GM18858 (cell line): ENCODE data around the gene CAMSAP1.

Experiments
- ATAC-seq: cut with Tn5 transposase; IDR thresholded peaks from one replicate; pipeline ENCODE4 v1.9.1; 2021; ENCODE audit not compliant: unreplicated experiment

The CAMSAP1 gene

DNA sequence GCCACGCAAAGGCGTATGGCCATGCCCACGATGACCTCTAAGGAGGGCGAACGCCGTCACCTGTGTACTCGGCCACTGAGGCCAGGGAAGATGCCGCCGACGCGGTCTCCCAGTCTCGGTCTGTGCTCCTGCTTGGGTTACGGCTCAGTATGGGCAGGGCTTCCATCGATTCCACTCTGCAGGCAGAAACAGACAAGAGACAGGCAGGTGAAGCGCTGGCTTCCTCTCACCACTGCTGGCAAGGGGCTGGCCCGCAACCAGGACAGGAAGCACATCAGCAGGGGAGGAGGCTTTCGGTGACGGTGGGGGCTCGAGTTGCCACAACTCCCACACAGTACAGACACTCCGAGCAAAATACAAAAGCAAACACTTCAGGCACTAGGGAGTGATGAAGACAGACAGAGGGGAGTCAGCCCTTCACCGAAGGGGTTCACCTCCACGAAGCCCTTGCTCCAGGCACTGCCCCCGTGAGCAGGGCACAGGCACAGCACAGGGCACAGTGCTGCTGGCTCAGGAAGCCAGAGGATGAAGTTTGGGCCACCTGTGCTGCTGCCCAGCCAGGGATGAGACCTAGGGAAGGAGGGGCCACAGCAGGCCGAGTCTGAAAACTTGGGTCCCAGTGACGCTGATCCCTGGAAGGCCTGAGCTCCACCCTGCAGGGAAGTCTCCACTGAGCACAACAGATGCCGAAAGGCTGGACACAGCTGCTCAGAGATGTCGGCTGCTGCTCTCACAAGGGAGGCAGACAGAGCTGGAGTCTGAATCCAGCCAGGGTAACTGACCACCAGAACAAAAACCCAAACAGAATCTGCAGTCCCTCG, 91.3 kb downstream of the CAMSAP1 start:
- no peak for ATAC-seq

DNA sequence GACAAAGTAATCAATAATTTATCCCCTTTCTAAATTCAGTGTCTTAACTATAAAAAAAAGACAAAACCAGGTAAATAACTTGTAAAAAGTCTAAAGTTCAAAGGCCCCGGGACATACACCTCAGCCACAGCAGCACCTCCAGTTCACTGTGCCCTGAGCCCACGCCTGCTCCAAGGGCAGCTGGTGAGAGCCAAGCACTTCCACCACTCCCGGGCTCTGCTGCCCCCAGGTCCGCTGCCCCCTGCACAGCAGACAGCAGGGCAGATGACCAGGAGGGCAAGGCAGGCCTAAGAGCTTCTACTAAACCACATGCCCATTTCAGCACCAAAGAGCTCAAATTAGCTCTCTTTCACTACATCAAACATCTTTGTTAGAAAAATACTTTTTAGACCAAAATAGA, 91.9 kb downstream of the CAMSAP1 start:
- ATAC-seq: no peak

DNA sequence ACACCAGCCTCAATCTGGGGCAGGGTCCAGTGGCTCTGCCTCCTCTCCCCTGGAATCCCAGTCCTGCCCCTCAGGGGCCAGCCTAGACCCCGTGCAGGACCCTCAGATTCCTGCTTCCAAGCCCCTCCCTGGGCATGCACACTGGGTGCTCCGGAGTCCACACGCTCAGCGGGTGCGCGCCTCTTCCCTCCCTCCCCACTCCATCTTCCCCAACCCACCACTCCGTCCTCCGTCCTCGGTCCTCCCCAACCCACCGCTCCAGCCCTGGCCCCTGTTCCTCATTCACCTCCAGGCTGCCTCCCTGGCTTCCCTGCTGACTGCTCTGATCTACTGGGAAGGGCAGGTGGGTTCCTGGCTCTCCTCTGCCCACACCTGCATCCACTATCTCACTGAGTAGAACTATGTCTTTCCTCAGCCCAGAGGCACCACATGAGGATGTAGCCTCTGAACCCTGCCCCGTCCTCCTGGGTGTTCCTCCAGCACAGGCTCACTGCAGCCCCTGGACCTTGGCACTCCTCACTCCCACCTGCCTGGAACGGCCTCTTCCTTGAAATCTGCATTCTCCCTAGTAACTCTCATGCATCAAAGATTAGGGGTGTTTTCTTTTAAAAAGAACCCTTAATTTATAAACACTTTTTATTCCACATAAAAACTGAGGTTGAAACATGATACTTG, 92.8 kb downstream of the CAMSAP1 start:
- no peak for ATAC-seq

DNA sequence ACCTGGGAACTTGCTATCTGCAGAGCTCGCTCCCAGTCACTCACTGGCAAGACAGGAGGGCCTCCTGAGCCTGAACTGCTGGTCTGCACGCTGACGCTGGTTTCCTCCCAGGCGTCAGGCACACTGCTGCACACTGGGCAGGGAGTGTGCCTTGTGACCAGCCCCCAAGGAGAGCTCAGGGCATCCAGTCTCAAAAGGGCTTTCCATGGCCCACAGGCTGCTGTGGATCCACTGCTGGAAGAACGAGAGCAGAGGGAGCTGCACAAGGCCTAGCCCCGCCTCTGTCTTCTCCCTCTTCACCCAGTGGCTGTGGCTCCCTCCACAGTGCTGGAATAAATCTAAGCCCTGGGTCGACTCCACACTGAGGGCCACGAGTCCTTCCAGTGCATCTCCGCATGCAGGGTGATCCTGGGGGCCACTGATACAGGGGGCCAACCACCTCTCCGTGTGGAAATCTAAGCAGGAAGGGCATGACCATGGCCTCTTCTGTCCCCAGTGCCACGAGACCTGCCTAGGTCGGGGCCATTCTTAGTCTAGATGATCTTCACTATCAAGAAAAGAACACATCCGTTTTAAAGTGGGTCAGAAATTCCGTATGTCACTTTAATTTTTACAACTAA, 93.6 kb downstream of the CAMSAP1 start:
- ATAC-seq: no peak

DNA sequence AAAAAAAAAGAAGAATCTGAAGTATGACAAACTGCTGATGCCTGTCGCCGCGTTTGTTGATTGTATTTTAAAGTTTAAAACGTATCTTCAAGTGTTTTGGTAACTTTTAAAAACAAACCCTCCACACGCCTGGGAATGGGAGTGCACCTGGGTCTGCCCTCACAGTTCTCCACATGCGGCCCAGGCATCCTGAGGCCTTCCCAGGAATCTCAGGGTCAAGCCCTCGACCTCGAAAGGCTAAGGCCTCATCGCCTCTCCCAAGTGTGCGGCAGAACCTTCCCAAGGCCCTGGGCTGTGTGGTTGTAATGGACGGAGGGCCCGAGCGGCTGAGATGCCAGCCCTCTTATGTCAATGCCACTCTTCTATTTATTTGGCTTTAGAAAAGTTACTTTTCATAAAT, 94.4 kb downstream of the CAMSAP1 start:
- ATAC-seq: no peak

DNA sequence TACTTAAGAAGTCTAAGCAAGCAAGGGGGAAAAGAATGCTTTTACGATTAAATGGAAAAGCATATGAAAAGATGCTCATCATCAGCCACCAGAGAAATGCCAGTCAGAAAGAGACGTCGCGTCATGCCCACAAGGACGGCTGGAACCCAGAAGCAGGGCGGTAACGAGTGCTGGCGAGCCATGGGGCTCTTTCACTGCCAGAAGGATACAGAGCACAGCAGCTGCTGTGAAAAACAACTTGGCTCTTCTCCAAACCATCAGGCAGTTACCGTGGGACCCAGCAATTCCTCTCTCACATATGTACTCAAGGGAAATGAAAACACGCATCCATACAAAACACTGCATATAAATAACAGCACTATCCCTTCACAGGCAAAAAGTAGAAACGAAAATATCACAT, 95.5 kb downstream of the CAMSAP1 start:
- ATAC-seq: no peak

DNA sequence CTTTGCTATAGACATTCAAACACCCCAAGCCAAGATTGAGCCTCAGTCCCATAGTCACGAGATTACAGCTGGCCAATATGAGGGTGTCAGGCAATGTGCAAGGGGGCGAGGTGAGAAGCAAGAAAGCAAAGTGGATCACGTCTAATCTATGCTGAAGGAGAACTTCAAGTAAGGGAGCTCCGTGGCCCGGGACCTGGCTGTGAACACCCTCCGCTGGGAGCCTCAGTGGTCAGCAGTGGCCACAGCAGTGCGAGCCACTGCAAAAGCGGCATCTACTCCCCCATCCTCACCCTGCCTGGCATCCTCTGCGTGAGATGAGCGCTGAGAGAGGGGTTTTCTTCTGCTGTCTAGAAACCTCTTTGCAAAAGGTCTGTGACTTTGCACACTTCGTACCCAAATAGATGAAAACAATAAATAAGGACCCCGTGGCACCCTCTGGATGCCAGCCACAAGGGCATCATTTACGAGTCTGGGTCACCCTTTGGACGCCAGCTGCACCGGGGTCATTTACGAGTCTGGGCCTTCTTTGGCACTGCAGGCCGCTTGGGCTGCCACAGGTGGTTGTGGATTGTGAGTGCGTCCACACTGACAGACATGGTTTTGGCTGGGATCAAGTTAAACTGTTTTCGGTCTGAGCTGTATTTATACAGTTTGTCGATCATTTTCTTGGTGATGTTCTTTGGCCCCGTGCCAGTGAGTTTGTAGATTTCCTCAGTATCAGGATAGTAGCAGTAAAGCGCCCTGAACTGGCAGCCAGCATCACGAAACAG, 96.4 kb downstream of the CAMSAP1 start:
- ATAC-seq: no peak

DNA sequence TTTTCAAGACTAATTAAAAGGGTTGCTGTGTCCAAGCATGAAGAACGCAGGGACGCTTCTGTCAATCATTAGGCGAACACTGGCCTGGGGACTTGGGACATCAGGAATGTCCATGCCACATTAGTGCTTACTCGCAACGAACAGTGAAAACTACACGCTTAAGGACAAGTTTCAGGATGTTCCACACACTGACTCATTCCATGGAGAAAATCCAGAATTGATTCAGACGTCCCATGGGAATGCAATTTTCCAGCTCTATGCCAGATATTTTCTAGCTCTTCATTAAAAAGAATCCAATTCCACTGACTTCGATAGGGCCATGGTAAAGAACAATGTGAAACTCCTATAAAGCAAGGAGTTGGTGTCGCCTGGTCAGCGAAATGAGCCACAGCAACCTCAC, 98.2 kb downstream of the CAMSAP1 start:
- ATAC-seq: no peak

DNA sequence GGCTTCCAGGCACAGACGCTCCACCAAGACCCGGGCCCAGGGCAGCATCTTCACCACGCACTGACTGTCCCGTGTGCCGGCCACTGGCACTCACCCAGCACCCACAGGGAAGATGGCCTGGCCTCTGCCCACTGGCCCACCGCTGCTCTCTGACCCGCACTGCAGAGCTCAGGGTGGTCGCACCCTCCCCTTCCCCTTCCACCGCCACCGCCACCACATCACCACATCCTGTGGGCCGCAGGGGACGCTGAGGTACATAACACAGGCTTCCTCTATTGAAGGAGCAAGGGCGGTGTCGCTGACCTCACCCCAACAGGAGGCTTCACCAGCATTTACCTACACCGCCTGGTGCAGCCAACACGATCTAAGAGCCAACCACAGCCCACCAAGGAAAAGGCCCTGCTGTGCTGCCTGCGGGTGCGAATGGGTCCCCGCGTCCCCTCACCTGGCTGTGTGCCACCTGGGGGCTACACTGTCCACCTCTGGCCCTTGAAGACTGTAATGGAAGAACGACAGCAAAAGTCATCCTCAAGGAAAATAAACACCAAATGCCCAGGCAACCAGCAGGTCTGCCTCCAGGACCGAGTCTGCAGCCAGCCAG, 101.8 kb downstream of the CAMSAP1 start:
- ATAC-seq: no peak

DNA sequence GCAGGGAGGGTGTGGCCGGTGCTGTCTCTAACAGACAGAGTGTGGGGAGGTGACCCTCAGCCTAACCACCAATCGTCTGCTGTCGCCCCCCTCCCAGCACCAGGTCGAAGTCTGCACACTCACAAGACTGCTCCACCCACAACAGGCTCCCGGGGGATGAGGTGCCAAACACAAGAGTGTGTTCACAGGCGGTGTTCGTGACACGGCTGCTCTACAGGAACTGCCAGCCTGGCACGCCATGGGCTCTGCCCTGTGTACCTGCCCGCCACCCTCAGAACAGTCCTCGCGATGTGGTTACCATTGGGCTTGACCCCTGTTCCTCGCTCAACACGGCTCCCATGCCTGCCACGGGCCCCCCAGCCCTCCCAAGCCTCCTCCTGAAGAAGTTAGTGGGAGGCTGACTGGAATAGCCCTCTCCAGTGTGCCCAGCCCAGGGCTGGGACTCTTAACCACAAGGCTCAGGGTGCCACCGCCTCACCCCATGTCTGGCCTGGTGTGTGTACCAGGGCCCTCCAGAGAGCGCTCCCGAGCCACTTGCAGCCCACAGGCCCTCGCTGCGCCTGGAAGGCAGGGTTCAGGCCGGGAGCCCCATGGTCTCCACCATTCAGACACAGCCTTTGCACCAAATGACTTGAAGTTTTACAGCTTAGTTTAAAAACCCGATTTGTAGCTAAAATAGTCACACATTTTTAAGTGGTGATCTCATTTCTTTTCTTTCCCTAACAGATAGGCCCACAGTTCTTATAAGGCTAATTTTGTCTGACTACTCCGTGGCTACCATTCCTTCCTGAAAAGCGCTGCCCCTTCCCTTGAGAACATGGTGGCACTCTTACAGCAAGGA, 102.5 kb downstream of the CAMSAP1 start:
- no peak for ATAC-seq

DNA sequence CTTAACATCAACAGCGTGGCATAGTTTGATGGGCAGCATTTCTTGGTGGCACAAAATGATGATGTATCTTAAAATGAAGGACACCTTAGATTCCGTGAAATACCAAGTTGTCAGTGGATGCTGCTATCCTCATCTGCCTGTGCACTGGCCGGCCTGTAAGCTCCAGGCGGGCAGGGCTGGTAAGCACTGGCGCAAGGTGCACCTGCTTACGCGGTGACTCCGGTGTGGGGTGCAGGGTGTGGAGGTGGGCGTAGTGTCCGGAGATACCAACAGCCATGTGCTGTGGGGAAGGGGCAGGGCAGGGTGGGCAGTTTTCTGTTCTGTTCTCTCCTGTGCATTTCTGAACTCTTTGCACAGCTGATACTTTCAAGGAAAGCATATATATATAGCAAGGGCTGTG, 103.9 kb downstream of the CAMSAP1 start:
- ATAC-seq: no peak

DNA sequence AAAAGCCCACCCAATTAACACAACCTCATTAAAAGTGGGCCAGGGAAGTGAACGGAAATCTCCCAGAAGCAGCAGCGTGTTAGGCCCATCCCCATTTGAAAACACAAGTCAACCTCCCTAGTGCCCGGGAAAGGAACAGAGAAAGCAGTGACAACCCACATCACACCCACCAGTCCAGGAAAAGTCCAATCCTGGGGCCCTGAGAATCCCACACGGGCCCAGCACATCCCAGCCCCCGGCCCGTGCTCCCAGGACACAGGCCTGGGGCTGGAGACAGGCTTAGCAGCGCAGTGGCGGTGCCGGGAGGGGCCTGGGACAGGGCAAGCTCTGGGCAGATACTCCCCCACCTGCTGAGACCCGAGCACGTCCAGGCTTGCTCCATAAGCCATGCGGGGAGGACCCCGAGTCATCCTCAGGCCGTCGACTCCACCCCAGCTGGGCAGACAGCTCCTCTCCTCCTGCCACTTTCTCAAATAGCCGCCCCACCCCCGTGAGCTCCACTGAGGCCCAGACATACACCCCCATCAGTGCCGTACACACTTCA, 104.4 kb downstream of the CAMSAP1 start:
- no peak for ATAC-seq

DNA sequence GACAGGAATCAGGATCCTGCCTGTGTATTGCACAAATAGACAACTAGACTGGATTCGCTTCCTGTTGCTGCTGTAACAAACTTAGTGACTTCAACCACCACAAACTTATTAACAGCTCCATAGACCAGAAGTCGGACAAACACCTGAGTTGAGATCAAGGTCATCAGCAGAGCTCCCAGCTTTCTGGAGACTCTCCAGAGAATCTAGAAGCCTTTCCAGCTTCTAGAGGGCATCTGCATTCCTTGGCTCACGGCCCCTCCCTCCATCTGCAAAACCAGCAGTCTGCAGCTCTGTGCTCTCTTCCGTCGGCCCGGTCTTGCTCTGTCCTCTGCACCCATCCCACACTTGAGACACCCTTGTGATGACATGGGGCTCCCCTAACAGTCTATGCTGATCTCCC, 106.3 kb downstream of the CAMSAP1 start:
- no peak for ATAC-seq

DNA sequence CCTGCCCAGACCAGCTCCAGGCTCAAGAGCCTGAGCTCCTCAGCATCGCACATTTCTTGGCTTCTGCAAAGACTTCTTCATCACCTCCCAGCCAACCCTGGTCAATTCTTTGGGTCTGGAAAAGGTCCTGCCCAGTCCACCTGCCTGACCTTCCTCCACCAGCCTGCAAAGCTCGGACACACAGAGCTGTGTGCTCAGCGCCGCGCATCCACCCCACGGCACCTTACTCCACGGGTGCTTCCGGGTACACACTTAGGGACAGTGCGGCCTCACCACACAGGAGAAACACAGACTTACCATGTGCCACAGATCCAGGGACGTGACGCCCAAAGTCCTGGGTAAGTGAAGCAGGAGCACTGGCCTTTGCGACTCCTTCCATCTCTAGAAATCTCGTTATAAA, 108.1 kb downstream of the CAMSAP1 start:
- no peak for ATAC-seq

DNA sequence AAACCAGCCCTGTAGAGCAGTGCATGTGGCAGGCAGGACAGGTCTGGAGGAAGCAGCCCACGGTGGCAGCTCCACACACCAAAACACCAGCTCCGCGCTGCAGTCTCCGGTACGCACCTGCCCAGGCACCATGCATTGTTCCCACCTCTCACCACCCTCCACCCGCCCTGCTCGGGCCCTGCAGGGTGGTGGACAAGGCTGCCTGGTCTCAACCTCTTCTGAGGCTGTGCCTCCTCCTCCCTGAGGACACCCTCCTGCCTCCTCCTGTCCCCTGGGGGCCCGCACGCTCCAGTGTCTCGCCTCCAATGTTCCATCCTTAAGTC, 109.1 kb downstream of the CAMSAP1 start:
- no peak for ATAC-seq

DNA sequence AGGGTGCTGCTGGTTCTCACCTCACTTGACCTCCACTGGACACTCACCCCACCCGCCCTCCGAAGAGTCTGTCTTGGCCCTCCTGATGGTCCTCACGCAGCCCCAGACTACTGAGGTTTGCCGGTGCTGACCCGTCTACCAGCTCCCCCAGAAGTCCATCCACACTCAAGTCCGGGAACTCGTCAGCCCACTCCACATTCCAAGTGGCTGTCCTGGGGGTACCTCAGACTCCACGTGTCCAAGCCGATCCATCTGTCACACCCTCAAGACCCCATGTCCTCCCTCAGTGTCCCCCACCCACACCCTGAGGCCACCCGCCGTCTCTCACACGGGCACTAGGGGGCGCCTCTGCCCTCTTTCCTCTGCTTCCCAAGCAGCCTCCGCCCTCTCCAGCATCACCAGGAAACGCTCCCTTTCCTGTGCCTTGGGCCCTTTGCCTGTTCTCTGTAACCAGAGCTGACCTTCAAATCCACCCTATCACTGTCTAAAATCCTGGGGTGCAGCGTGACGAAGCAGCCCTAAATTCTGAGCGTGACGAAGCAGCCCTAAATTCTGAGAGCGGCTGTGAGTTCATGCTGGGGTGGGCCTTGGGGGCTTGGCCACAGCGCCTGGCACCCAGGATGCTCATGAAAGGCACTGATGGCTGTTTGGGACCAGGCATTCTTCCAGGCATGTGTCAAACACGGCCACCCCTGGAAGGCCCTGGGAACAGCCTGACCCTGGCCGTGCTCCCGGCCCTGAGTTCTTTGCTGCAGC, 109.7 kb downstream of the CAMSAP1 start:
- no peak for ATAC-seq

DNA sequence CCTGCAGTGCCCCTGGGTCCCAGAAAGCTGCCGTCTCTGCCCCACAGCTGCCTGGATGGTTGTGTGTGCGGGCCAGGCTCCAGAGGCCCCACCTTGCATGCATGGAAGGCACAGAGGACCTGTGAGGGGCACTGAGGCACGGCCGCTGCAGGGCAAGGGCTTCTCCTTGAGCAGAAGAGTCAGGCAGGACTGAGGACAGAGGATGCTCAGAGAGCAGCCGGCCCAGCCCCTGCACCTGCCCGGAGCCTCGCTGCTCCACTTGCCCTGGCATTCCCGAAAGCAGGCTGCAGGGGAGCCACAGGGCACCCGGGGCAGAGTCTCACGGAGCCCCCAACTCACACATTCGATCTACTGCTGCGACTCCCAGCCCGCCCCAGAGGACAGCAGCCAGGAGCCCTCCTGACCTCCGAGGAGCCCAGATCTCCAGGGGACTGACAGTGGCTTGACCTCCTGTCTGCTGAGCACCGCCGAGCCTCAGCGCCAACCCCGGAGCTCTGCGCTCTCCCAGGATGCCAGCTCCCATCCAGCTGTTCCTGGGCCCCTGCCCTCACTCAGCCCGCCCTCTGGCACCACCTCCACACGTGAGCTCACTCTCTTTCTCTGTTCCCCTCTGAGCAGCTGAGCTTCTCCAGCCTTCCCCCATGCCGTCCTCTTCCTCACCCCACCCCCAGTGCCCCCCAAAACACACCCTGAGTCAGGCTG, 110.4 kb downstream of the CAMSAP1 start:
- no peak for ATAC-seq

DNA sequence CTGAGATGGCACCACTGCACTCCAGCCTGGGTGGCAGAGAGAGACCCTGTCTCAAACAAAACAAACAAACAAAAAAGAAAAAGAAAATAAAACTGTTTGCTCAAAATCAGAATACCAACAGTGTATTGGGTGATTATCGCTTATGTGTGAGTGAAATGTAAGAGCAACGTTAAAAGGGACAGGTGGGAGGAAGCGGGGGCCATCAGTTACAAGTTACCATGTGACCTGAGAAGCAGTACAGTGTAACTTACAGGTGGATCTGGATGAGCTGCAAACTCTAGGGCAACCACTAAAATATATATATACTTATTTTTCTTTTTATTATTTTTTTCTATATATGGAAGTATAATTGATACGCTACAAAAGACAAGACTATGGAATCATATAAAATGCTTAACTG, 112.0 kb downstream of the CAMSAP1 start:
- ATAC-seq: no peak
